Fibroblast of skin of left quadriceps (primary cell): Measurements from ENCODE around the gene RECQL.

ENCODE experiments used
- DNase-seq, 2 experiments: peaks; one replicate each; pipeline ENCODE4 v3.0.0-alpha.2; 2013; ENCODE audit warnings: low read depth in 2 of 2

RECQL gene

GRCh38 chr12:21501258-21502163 is at the start of gene RECQL, which contains the start of gene GOLT1B:
Gene RECQL, minus strand, starts transcription at chr12:21501635. Its CDS starts 2,065 bp downstream, at chr12:21499570.
Gene GOLT1B, plus strand, starts transcription at chr12:21501789. Its CDS starts 135 bp downstream, at chr12:21501924.
- peak; percentile 97 for DNase-seq

- DNase-seq: no peak
Measured at GRCh38 chr12:21547437-21547836, 46.0 kb upstream of the RECQL start.

- no peak for DNase-seq
Measured at GRCh38 chr12:21546716-21547115, 45.3 kb upstream of the RECQL start.

DNA sequence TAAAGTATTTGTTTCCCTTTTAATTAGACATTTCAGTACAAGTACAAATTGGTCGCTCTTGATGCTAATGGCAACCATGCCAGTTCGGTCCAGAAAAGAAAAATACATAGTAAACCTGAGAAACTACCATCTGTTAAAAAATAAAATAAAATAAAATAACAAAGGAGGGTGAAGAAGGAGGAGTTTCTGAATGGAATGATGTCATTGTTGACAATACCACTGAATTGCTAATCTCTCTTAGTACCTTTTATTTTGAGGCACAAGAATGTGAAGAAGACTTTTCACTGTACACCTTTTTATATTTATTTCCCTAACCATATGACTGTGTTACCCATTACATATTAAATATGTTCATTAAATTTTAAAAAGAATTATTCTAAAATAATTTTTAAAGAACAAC is 44.1 kb upstream of the RECQL start:
- no peak for DNase-seq

DNA sequence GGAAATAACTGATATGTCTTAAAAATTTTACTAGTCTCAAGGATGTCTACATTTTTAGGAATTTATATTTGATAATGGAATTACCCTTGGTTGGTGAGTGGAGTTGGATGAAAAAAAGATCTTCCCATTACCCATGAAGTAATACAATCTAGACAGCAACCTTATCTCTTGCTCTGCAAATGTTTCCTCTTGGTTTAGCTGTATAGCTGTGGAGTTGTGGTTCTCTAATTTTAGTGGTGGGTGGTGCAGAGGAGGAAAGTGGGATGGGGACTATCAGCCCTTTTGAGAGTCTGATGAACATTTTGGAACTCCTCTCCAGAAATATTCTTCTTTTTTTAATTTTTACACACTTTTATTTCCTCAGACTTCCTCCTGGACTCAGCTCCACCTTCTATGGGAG is 41.7 kb upstream of the RECQL start:
- no peak for DNase-seq

DNA sequence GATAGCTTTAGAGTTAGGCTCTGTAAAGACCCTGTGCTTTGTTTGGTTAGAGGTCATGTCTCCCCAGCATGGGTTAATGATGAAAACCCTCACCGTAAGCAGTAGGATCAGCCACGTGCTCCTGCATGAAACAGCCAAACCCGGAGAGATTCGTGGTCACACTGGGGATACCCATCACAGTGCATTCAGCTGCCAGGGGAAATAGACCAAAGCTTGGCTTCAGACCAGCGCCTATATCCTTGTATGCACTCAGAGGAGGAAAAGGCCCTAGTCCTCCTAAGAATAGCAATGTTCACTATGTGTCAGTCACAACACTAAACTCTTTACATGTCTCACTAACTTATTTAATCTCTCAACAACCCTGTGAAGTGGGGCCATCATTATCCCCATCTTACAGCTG is 41.0 kb upstream of the RECQL start:
- no peak for DNase-seq

- DNase-seq: no peak
Measured at GRCh38 chr12:21541773-21542172, 40.3 kb upstream of the RECQL start.

DNA sequence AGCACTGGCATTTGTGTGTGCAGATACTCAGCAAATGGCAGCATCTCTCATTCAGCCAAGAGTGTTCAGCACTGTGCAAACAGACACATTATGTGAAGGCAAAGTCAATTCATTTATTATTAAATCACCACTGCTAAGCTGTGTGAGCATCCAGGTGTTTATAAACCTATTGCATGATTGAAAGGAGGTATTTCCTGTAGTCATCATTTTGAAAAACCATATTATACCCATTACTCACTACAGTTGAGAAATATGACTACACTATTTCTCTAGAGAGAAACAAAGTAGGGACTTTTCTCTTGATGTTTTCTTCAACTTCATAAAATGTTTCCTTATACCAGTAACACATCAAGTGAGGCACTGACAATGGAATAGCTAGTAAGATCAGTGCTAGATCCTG is 38.4 kb upstream of the RECQL start:
- no peak for DNase-seq

- no peak for DNase-seq
Measured at GRCh38 chr12:21538061-21538653, 36.7 kb upstream of the RECQL start.

GRCh38 chr12:21529456-21529855 is 28.0 kb upstream of the RECQL start:
- DNase-seq: no peak

- no peak for DNase-seq
Measured at GRCh38 chr12:21528953-21529352, 27.5 kb upstream of the RECQL start.

- DNase-seq: no peak
Measured at GRCh38 chr12:21527451-21528180, 26.2 kb upstream of the RECQL start.

DNA sequence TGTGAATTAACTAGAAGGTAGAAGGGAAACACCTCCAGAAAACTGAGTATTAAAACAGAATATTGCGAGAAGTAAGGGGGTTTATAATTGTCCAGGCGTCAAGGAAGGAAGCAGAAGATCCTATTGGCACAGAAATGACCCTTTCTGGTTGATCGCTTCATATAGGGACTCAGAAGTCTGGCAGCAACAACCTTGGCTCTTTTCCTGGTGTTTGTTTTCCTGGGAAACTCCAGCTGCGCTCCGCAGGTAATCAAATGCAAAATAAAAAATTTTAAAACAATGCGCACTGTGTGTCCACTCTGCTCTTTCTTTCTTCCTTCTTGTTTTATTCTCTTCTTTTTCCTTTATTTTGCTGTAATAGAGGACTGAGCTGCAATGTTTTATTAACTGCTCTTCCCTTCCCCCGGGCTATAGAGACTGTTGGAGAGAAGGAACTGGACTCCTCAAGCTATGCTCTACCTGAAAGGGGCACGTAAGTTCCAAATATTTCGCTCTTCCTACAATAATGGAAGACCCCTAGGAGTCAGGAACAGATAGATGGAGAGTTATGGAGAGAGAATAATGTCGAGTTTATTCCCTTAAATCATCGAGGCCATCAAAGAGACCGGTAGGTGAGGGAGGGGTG is 25.4 kb upstream of the RECQL start:
- DNase-seq: no peak

DNA sequence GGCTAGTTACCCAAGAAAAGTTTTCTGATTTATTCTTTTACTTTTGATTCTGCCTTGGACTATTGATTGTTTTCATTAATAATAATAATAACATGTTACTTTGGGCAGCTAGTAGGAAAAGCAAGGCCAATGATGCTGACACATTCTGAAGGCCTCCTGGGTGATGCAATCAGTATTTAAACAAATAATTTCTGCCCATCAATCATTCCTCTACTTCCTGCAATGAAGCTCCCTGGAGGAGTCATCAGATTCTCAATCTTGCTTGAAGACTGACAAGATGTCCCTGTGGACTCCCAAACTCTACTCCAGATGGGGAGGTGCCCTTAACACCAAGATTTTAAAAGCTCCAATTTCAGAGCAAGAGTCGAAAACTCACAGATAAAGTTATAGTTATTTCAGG is 24.6 kb upstream of the RECQL start, which contains the start of gene SPX:
Gene SPX (plus strand): TSS at position 244 of the 400 bp plus-strand sequence. CDS start 177 bp downstream, outside the sequence.
- peak in 1 of 2 experiments; percentile 17 for DNase-seq

DNA sequence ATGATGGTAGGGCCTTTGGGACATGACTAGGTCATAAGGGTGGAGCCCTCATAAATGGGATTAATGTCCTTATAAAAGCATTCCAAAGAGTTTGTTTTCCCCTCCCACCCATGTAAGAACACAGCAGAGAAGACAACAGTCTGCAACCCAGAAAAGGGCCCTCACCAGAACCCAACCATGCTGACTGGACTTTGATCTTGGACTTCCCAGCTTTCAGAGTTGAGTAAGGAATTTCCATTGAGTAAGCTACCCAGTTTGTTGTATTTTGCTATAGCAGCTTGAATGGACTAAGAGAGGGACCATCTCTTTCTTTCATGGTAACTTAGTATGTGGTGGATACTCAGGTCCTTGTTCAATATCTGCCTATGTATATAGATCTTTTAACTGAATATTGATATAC is 21.7 kb upstream of the RECQL start:
- DNase-seq: no peak

DNA sequence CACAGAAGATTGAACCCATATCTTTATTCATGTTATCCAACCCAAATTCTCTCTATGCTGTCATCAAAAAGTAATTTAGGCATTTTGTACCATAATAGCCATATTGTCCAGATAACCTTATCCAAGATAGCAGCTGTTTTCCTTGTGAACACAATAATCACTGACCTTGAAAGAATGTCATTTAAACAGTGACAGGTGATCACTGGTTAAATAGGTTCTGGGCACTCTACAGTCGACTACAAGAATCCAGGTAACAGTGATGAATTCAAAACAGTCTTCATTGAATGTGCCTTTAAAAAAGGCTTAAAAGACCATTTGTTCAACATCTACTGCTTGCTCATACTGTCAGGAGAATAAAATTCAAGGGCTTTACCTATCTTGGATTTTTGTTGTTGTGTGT is 20.1 kb upstream of the RECQL start:
- no peak for DNase-seq

GRCh38 chr12:21518451-21518850 is 17.0 kb upstream of the RECQL start:
- DNase-seq: no peak

DNA sequence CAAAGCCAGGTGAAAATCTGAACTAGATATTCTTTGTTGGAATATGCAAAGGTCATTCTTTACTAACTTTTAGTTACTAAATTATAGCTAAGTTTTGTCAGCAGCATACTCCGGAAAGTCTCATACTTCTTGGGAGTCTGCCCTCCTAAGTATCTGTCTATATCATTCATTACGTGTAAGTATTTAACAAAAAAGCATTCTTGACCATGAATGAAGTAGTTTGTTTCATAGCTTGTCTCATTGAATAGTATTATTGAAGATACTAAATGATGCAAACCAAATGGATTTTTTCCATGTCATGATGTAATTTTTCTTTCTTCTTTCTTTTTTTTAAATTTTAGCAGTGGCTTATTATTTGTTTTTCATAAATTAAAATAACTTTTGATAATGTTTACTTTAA is 14.8 kb upstream of the RECQL start:
- DNase-seq: no peak

DNA sequence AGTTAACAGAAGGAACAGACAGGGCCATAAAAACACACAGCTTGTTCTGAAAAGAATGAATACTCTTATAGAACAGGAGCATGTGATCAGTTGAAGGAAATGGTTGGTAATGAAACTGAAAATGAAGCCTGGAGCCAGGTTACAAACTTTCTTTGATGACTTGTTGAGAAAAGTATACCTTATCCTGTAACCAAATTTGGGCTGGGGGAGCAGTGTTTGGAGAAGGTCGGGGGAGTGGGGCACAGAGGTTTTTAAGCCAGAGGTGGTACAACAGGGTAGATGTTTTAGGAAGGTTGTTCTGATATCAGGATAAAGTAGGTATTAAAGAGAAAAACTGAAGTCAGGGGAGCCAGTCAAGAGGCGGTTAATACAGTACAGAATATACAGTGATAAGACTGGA is 8.3 kb upstream of the RECQL start:
- DNase-seq: no peak

- DNase-seq: no peak
Measured at GRCh38 chr12:21507849-21508248, 6.4 kb upstream of the RECQL start.

DNA sequence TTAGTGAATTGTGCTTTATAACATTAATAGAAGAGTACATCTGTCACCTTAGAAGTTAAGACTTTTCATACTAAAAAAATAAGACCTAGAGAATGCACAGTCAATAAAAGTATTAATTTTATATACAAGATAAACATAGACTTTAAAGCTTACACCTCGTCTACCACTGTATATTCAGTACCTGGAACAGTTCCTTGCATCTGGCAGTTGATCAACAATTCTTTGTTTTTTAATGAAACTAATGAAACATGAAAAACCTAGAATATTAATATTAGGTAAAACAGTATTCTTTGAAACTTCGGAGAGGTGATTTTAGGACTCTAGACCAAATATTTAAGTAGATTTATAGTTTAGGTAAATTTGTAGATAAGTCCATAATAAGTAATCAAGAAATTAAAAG is 4.5 kb upstream of the RECQL start:
- no peak for DNase-seq

DNA sequence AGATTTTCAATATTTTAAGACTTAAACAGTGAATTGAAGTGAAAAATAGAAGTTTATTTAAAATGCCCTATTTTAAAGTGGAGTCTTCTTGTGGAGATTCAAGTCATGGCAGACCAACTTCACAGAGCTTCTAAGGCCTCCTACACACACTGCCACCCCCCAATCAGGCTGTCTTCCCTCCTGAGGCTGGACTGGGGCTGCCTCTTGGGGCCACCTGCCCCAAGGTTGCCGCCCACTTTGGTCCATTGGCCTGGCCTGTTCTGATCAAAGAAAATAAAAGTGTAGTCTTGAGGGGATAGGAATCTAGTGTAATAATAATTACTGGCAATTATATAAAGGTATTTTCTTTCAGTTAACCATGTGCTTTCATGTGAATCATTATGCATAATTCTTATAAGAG is 1.4 kb upstream of the RECQL start:
- no peak for DNase-seq
